GM19397 (cell line): ENCODE measurements around the gene PAPPA2.
"Not testable (repeated sequence)": the region's sequence is repeated elsewhere in the genome, so short reads cannot be mapped to it uniquely, and the experiment has no call there.

Source experiments
- ATAC-seq: cut with Tn5 transposase; IDR thresholded peaks from one replicate; pipeline ENCODE4 v1.9.1; 2021; ENCODE audit warnings: mild to moderate bottlenecking, moderate library complexity; ENCODE audit not compliant: unreplicated experiment

The PAPPA2 gene

GRCh38 chr1:176462674-176463378, at the start of gene PAPPA2:
PAPPA2 (plus strand) TSS chr1:176463175; CDS start chr1:176556323, 93,148 bp downstream.
- no peak for ATAC-seq

- no peak for ATAC-seq
Measured at GRCh38 chr1:176416777-176417176, 46.2 kb upstream of the PAPPA2 start.

GRCh38 chr1:176419608-176420007, 43.4 kb upstream of the PAPPA2 start:
- not testable (repeated sequence) for ATAC-seq

- ATAC-seq: no peak
Measured at GRCh38 chr1:176434234-176434633, 28.7 kb upstream of the PAPPA2 start.

- no peak for ATAC-seq
Measured at GRCh38 chr1:176436251-176436650, 26.7 kb upstream of the PAPPA2 start.

- no peak for ATAC-seq
Measured at GRCh38 chr1:176440176-176440575, 22.8 kb upstream of the PAPPA2 start.

GRCh38 chr1:176444286-176444685, 18.7 kb upstream of the PAPPA2 start:
- no peak for ATAC-seq

- no peak for ATAC-seq
Measured at GRCh38 chr1:176445402-176445801, 17.6 kb upstream of the PAPPA2 start.

GRCh38 chr1:176448340-176448739, 14.6 kb upstream of the PAPPA2 start:
- no peak for ATAC-seq

GRCh38 chr1:176450526-176450925, 12.4 kb upstream of the PAPPA2 start:
- no peak for ATAC-seq

- ATAC-seq: not testable (repeated sequence)
Measured at GRCh38 chr1:176451741-176452140, 11.2 kb upstream of the PAPPA2 start.

GRCh38 chr1:176456795-176457194, 6.2 kb upstream of the PAPPA2 start:
- no peak for ATAC-seq

- no peak for ATAC-seq
Measured at GRCh38 chr1:176460544-176461336, 2.2 kb upstream of the PAPPA2 start.

- no peak for ATAC-seq
Measured at GRCh38 chr1:176461576-176461975, 1.4 kb upstream of the PAPPA2 start.

- ATAC-seq: no peak
Measured at GRCh38 chr1:176466514-176466913, 3.5 kb downstream of the PAPPA2 start.

GRCh38 chr1:176469450-176470010, 6.6 kb downstream of the PAPPA2 start:
- no peak for ATAC-seq

- no peak for ATAC-seq
Measured at GRCh38 chr1:176471338-176472121, 8.6 kb downstream of the PAPPA2 start.

- ATAC-seq: no peak
Measured at GRCh38 chr1:176479971-176480370, 17.0 kb downstream of the PAPPA2 start.

GRCh38 chr1:176480750-176481149, 17.8 kb downstream of the PAPPA2 start:
- ATAC-seq: no peak

- no peak for ATAC-seq
Measured at GRCh38 chr1:176485083-176485482, 22.1 kb downstream of the PAPPA2 start.

GRCh38 chr1:176494436-176494835, 31.5 kb downstream of the PAPPA2 start:
- no peak for ATAC-seq
